ENCODE results near the gene MYF6. TPM values are rescaled to one million over a fixed set of nuclear protein-coding genes. Genes with fewer than 3 reads are reported as not detected.

MYF6 gene
- polyA plus RNA-seq, 1 donor: 90.3 TPM

DNA sequence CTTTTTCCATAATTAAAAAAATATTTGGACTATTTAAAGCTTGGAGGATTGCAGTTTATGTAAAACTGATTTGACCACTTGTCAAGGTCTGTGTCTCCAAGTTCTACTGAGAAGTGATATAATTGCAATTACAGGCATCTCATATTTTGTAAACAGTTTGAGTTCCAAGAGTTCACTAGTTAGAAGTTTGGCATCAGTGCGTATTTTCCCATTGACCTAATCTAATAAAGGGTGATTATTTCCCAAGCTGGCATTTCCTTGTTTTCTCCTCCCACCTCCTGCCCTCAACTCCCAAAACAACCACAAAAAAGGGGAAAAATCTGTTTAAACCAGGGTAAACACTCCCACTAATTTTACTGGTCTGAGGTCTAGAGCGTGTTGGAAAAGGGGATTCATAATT lies 3.0 kb upstream of the MYF6 start:
- DNase-seq (ENCODE audit: low read depth): no peak

DNA sequence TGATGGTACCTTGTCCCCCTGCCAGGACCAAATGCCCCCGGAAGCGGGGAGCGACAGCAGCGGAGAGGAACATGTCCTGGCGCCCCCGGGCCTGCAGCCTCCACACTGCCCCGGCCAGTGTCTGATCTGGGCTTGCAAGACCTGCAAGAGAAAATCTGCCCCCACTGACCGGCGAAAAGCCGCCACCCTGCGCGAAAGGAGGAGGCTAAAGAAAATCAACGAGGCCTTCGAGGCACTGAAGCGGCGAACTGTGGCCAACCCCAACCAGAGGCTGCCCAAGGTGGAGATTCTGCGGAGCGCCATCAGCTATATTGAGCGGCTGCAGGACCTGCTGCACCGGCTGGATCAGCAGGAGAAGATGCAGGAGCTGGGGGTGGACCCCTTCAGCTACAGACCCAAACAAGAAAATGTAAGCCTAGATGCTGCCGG lies 410 bp downstream of the MYF6 start:
- DNase-seq (ENCODE audit: low read depth): no peak

DNA sequence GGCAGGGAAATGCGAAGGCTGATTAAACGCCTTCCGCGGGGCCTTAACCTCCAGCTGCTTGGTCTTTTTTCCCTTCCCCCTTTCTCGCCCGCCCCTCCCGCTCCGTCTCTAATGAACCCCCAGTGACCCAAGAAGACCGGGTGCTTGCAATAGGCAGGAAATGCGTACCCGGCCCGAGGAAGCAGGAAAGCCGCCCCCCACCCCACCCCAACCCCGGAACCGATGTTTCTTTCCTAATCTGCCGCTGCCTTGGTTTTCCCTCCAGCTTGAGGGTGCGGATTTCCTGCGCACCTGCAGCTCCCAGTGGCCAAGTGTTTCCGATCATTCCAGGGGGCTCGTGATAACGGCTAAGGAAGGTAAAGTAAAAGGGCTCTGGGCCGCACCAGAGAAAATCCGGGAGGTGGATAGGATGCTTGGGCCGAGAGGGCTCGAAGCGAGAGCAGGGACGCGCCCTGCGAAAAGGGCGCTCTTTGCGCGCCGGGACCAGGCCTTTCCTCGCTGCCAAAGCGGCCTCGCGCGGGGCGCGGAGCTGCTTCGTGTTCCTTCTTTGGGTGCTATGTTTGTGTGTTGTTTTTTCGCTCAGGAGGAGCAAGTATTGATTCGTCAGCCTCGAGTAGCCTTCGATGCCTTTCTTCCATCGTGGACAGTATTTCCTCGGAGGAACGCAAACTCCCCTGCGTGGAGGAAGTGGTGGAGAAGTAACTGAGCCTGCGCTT lies 983 bp downstream of the MYF6 start:
- DNase-seq (ENCODE audit: low read depth): no peak

DNA sequence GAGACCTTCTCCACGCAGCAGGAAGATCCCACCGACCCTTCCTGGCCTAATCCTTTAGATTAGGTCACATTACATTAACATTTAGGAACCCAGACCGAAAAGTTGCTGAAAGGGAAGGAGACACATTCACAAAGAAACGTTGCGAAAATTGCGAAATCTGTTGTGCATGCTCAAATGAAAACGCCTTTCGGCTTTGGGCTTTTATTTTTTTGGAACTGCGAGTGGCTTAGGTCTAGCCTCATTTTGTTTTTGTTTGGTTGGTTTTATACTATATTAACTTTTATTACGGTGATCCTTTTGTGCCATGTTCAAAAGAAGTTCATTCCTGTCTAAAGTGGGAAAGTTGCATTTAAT lies 1.5 kb downstream of the MYF6 start:
- no peak for DNase-seq (ENCODE audit: low read depth)

DNA sequence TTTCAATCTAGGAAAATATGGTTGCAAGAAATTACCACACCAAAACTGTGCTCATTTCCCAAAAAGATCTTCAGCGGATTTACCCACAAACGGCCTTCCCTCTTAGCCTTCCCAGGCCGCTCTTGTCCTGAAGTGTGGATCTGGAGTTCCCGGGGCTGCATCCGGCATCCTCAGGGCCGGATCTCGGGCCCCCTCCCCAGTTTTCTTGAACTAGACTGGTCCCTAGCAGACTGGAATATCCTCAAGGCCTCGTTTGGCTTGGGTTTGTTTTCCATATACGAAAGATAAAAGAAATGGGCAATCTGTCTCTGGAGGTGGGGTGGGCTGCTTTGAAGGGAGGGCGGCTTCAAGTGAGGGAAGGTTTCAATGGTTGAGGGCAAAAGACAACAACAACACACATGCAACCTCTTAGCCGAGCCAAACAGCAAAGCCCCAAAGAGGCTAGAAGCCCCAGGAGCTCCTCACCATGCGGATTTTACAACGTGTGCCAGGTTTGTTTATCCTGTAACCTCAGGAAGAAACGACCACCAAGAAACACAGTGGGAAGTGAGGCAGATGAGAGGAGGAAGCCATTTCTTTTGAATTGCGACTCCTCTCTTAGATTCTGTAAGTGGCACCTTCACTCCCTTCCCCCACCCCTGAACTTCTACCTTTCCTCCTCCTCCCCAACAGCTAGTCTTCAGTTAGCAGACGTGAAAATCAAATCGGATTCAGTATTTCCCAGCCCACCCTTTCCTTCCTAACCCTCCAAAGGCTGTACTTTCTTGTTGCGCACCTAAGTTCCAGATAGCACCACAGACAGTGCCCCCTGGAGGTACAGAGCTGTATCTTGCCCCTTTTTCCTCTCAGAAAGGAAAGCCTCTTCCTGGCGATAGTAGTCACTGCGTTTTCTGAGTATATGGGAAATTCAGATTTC lies 2.6 kb downstream of the MYF6 start:
- DNase-seq (ENCODE audit: low read depth): no peak

DNA sequence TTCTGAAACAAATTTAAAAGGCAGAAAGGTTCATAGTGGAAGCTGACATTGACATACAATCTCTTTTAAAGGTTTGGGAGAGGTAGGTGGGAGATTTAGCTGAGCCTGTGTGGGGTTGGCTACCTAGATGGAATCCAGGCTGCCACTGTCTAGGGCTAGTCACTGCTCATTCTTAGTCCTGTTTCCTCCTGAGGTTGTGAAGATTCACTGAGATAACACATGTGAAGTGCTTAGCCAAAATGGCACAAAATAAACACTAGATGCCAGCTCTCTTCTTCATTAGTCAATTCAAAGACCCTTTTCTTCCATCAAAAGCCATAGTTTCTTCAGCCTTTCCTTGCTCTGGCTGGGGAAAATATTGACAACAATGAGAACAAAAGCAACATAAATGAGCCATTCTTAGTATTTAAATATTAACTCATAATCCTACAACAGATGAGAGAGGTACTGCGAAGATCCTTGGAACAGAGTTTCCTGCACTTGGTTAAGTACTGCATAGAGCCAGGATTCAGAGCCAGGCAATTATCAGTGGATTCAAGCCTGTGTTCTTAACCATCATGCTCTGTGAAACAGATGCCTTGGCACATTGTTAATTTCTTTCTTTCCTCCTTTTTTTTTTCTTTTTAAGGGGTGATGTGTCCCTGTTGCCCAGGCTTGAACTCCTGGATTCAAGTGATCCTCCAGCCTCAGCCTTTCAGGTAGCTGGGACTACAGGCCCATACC lies 3.5 kb downstream of the MYF6 start:
- no peak for DNase-seq (ENCODE audit: low read depth)

DNA sequence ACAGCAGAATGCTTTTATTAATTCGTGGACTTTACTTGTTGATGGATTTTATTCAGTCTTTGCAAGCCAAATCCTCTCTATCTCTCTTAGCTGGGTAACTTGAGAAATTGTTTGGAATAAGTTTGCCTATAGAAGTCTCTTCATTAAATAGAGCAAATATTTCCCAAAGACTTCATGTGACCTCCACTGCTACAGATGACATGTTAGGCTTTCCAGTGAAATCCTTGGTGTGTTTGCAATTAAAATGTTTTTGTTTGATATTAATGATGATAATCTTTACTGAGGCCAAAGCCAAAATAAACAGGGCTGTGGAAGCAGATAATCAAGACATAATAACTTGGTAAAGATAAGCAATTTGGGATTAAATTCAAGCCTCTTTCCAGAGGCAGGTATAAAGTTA lies 4.4 kb downstream of the MYF6 start:
- no peak for DNase-seq (ENCODE audit: low read depth)

DNA sequence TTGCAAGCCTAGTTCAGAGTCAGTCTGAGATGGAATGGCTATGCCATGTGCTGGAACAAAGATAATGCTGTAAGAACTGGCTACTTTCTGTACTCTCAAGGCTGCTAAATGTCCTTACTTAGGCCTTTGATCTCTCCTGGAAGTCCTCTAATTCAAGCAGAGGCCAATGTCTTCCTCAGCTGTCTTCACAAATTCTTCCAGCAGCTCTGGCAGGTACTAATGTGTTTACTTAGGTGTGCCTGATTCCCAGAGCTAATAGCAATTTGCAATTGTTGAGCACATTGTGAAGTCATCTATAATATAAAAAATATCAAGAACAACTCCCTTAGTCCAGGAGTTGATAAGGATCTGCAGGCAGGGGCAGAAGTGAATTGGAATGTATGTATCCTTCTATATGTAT lies 5.4 kb downstream of the MYF6 start:
- DNase-seq (ENCODE audit: low read depth): no peak

DNA sequence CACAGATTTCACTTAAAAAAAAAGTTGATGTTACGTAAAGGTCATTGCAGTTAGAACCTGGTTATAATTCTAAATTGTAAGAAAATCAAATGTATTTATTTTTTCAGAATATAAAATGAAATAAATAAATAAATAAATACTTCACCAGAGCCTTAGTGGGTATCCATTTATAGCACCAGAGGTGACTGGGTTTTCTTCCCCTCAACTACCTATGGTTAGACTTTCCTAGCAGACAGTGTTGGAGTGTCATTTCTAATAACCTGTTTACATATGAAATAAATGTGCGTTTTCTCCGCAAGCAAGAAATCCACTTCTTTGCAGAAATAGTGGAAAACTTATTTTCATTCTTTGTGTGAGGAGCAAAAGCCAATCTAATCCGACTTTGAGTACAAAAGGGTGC lies 6.0 kb downstream of the MYF6 start:
- DNase-seq (ENCODE audit: low read depth): no peak

DNA sequence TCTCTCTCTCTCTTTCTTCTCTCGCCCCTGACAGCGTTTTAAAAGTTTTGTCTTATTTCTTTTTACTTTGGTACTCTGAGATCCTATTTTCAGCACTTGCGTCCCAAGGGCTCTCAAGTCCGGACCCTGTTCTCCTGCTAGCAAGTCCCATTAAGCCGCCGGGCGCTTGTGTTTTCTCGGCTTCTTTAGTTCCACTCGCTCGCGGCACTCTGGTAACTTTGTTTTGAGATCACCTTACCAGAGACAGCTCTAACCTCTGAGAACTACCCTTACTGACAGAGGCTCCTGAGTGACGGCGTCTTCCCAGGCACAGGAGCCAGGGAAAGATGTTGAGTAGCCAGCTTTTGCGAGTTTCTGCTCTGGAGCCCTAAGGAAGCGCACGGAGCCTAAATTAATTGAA lies 6.6 kb downstream of the MYF6 start:
- DNase-seq (ENCODE audit: low read depth): no peak

DNA sequence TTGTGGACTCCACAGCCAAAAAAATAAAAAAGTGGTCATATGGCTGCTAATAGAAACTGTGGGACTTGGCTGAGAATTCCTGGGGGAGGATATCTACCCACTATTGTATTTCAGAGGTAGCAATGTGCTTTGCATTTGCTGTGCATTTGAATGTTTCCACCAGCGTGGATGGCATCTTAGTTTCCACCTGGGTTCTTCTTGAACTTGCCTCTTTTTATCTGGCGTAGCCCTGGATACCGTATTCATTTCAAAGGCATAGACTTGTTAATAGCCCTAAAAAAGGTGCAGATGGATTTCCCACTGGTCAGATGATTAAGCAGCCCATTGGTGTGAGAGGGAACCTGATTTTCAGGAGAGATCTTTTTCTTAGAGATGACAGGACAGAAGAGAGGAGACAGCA lies 7.4 kb downstream of the MYF6 start:
- DNase-seq (ENCODE audit: low read depth): no peak

DNA sequence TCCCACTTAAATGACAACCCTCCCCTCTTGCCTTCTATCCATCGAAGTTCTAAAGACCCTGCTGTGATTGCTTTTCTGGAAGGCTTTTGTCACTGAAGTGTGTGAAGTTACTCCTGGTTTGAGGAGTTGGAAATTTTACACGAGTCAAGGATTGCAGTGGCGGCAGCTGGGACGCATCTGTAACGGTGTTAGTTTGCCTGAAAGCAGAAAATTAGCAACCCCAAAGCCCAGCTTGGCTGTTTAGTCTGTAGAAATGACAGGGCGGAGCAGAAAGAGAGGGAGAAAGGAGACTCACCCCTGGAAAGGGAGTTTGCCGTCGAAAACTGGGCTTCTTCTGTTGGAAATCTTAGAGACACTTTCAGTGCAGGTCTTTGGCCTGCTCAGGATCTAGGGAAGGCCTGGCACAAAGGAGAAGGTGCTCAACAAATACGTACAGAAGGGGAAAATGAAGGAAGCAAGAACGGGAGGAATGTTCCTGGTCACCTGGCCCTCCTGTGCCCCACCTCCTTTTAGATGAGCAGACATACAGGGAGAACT lies 8.3 kb downstream of the MYF6 start:
- no peak for DNase-seq (ENCODE audit: low read depth)

DNA sequence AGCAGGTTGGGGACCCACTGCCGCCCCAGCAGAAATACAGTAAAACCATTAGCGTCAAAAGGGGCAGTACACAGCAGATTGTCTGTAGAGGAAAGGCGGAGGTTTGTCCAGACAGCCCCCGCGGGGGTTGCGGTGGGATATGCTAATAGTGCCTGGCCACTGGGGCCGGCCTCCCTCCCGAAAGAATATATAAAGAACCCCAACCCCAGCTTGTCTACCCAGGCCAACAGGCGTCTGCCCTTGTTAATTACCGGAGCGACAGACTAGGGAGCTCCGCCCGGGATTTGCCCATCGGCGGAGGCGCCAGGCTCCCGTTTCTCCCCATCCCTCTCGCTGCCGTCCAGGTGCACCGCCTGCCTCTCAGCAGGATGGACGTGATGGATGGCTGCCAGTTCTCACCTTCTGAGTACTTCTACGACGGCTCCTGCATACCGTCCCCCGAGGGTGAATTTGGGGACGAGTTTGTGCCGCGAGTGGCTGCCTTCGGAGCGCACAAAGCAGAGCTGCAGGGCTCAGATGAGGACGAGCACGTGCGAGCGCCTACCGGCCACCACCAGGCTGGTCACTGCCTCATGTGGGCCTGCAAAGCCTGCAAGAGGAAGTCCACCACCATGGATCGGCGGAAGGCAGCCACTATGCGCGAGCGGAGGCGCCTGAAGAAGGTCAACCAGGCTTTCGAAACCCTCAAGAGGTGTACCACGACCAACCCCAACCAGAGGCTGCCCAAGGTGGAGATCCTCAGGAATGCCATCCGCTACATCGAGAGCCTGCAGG lies 9.4 kb downstream of the MYF6 start, which contains the start of gene MYF5:
Gene MYF5 (plus strand): TSS at position 217 of the 774 bp plus-strand sequence. CDS start 152 bp downstream, at position 369.
- DNase-seq (ENCODE audit: low read depth): no peak

DNA sequence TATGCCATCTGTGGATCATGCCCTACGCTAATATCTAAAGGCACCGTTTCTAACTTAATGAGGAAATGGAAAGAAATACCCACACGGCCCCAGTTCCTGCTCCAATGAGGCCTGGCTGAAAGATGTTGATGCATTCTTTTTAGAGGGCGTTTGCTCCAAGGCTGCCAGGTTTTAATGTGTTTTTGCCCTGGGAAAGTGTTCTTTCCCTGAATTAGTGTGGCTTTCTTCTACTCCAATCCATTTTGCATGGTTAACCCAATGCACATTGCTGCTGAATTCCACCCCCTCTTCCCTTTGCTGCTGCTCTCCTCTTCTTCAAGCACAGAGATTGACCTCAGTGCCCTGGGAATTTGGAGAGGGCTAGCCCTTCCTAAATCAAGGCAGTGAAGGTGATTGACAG lies 10.4 kb downstream of the MYF6 start:
- DNase-seq (ENCODE audit: low read depth): no peak

DNA sequence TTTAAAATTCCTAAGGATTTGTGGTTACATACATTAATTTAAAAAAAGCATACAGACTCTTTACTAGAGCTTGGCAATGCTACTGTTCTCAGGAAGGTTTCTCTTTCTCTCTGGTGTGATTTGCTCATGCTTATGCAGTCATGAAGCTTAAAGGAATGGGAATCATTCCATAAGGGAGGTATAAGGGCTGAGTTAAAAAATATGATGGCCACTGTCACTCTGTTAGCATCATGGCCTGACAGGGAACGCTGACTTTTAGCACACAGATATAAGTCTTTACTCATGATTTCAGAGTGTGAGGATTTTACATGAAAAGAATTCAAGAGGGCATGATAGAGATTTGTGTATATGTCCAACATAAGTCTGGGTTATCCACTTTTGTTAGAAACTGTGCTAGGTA lies 13.1 kb downstream of the MYF6 start:
- no peak for DNase-seq (ENCODE audit: low read depth)

DNA sequence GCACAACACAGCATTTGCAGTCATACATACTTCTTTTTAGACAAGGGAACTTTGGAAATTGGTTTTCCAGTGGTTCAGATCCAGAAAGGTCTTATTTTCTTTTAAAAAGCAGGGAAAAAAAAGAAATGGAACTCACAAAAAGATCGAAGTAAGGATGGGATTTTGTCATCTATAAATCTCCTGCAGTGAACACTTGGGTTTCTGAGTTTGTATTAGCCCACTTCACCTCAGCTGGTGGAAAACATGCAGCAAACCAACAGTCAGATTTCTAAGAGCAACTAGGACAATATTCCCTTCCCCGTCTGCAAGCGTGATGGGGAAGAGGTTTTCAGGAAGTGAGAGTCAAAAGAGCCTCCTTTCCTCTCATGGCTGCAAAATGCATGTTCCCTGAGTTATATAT lies 13.9 kb downstream of the MYF6 start:
- no peak for DNase-seq (ENCODE audit: low read depth)

DNA sequence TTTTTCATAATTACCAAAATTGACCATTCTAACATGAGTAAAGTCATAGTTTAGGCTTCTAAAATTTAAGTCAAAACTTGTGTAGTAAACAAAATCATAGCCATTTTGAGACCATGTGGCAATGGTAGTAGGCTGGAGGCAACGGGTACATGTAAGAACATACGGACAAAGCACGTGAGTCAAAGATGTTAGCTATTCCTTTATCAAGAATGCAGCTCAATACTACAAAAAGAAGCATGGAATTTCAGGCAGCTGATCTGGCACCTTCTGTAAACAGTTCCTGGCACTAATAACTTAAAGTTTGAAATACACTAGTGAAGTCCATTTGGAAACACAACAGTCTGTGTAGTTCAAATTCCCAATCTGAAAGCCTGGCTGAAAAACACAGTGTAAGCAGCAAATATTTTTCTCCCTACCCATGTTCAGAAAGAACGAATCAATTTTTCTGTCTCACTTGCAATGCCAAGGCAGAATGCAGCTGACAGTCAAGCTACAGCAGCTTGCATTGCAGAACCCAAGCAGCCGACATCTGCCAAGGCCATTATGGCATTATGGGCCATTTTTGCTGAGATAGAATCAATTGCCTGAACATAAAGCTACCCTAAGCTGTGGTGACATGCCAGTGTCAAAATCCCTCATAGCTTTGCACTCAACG lies 38.5 kb downstream of the MYF6 start:
- no peak for DNase-seq (ENCODE audit: low read depth)

DNA sequence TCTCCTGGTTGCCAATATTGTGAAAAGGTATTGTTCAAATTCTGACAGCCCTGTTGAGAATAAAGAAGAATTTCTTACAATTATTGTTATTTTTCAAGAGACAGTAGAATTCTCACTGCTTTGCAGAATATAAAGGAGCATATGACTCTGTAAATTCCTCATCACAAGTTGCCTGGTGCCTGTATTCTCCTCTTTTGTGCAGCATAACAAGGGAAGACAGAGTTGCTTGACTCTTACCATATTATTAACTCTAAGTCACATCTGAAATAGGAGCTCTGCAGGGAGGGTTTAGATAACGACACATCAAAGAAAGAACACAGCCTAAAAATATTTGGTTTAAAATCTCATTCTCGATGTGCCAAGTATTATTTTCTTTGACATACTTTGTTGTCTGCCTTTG lies 40.4 kb downstream of the MYF6 start:
- no peak for DNase-seq (ENCODE audit: low read depth)

DNA sequence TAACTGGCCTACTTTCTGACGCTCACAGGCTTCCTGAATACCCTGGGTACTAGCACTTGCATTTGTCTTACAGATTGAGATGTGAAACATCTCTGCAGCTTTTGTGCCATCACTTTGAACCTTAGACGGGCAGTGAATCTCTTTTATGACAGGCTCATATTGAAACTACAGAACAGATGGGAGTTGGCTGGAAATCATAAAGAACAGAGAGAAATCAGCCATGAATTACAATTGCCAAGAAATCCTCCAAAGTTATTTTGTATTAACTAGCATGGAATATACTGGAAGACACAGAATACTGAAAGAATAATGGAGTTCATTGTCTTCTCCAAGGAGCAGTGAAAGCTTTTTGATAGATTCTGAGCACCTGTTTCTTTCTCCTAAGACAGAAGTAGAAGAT lies 42.0 kb downstream of the MYF6 start:
- DNase-seq (ENCODE audit: low read depth): no peak

DNA sequence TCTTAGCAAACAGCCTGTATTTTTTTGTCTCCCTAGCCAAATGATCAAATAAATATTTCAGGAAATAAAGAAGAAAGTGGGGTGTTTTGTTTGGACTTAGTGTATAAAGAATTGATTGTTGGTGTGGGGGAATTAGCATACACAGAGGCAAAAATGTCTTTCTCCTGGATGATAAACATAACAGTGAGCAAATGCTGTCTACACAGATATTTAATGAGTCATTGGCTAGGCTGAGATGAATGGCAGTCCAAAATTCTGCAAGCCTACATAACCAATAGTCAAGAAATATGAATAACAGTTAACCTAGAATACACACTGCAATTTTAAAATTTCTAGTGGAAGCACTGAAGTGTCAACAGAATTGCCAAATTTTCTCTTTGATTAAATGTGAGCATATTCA lies 45.0 kb downstream of the MYF6 start:
- no peak for DNase-seq (ENCODE audit: low read depth)

DNA sequence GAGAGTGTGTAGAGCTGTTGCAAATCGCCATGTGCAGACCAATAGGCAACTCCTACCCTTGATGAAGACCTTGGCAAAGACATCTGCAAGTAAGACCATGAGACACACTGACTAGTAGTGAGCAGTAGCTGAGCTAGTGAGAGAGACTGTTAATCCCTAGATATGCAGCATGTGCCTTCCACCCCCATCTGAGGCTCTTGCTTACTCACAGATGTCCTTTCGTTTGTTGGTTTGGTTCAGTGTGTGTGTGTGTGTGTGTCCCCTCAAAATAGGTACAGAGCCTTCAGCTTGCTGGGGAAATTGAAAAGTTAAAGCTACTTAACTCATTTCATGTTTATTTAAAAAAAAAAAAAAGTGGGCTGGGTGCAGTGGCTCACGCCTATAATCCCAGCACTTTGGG lies 46.8 kb downstream of the MYF6 start:
- DNase-seq (ENCODE audit: low read depth): no peak
